GM21529 (cell line): Measurements from ENCODE around the gene SOS1.
"Not testable (repeated sequence)": the region's sequence is repeated elsewhere in the genome, so short reads cannot be mapped to it uniquely, and the experiment has no call there.

Source experiments
- ATAC-seq: cut with Tn5 transposase; IDR thresholded peaks from one replicate; pipeline ENCODE4 v1.9.1; 2021; ENCODE audit not compliant: unreplicated experiment

Gene SOS1

GRCh38 chr2:39107724-39108273 is 13.1 kb downstream of the SOS1 start:
- no peak for ATAC-seq

- ATAC-seq = no peak
Measured at GRCh38 chr2:39107156-39107555, 13.7 kb downstream of the SOS1 start.

- peak; percentile 71 for ATAC-seq
Measured at GRCh38 chr2:39099870-39100728, 20.8 kb downstream of the SOS1 start.

GRCh38 chr2:39099310-39099869 is 21.5 kb downstream of the SOS1 start:
- ATAC-seq = no peak

GRCh38 chr2:39095624-39096023 is 25.2 kb downstream of the SOS1 start:
- ATAC-seq = no peak

GRCh38 chr2:39094717-39095363 is 26.0 kb downstream of the SOS1 start:
- peak; percentile 90 for ATAC-seq

GRCh38 chr2:39093218-39093898 is 27.5 kb downstream of the SOS1 start:
- peak; percentile 38 for ATAC-seq

- no peak for ATAC-seq
Measured at GRCh38 chr2:39091543-39091942, 29.3 kb downstream of the SOS1 start.

- ATAC-seq = no peak
Measured at GRCh38 chr2:39091063-39091462, 29.8 kb downstream of the SOS1 start.

GRCh38 chr2:39080152-39080551 is 40.7 kb downstream of the SOS1 start:
- no peak for ATAC-seq

GRCh38 chr2:39069890-39070465 is 50.9 kb downstream of the SOS1 start:
- ATAC-seq = no peak

- ATAC-seq = no peak
Measured at GRCh38 chr2:39069136-39069515, 51.7 kb downstream of the SOS1 start.

- ATAC-seq = no peak
Measured at GRCh38 chr2:39068299-39069135, 52.3 kb downstream of the SOS1 start.

- no peak for ATAC-seq
Measured at GRCh38 chr2:39065616-39066015, 55.2 kb downstream of the SOS1 start.

GRCh38 chr2:39062320-39062719 is 58.5 kb downstream of the SOS1 start:
- ATAC-seq = no peak

GRCh38 chr2:39061280-39061679 is 59.6 kb downstream of the SOS1 start:
- no peak for ATAC-seq

GRCh38 chr2:39059366-39059952 is 61.4 kb downstream of the SOS1 start:
- no peak for ATAC-seq

- ATAC-seq = no peak
Measured at GRCh38 chr2:39058101-39058500, 62.8 kb downstream of the SOS1 start.

GRCh38 chr2:39052665-39053064 is 68.2 kb downstream of the SOS1 start:
- ATAC-seq = not testable (repeated sequence)

GRCh38 chr2:39050109-39050508 is 70.7 kb downstream of the SOS1 start:
- ATAC-seq = no peak
